Keratinocyte (primary cell): ENCODE data around the gene ATXN7.

Experiments
- CTCF ChIP-seq, 3 experiments: IDR thresholded peaks in 1 of 3; conservative IDR thresholded peaks in 1 of 3; optimal IDR thresholded peaks in 1 of 3; 2 replicates in 2 of 3; 3 replicates in 1 of 3; pipeline versions ENCODE3 to v1.5.1; 2011; ENCODE audit warnings: low read length in 3 of 3, mild to moderate bottlenecking in 3 of 3, moderate library complexity in 2 of 3, control low read depth in 1 of 3, inconsistent platforms in 1 of 3; ENCODE audit not compliant: insufficient read depth in 2 of 3; ENCODE audit errors: extremely low read depth in 1 of 3
- EZH2 ChIP-seq: IDR thresholded peaks from one replicate; pipeline ENCODE4 v1.6.1; 2012; ENCODE audit warnings: inconsistent platforms, mild to moderate bottlenecking, low read length, moderate library complexity

GRCh38 chr3:63875510-63875909 lies 11.8 kb downstream of the ATXN7 start:
- no peak for TF ChIP-seq CTCF (optimal IDR thresholded peaks at IDR 0.05 in 1 of 3, IDR thresholded peaks at IDR 0.05 in 1 of 3, conservative IDR thresholded peaks at IDR 0.05 in 1 of 3; ENCODE audit: extremely low read depth in 1 of 3, insufficient read depth in 2 of 3, low read length in 3 of 3)
- no peak for TF ChIP-seq EZH2
